Mammary epithelial cell (primary cell): ENCODE results near the gene CHCHD1.
A peak's percentile ranks its signal among the peaks of the same experiment; 100 is the strongest.

Experiments
- CTCF ChIP-seq, 2 donors: IDR thresholded peaks in 1 of 2; conservative IDR thresholded peaks in 1 of 2; 2 replicates each; pipeline ENCODE4 v1.5.1; 2011 to 2012; ENCODE audit warnings: inconsistent platforms in 2 of 2, low read length in 2 of 2, mild to moderate bottlenecking in 2 of 2, control low read depth in 1 of 2, low read depth in 1 of 2; ENCODE audit not compliant: insufficient read depth in 1 of 2; ENCODE audit errors: extremely low read depth in 1 of 2
- EZH2 ChIP-seq: IDR thresholded peaks from 2 replicates; pipeline ENCODE4 v1.6.1; 2012; ENCODE audit warnings: low read length, inconsistent platforms, borderline replicate concordance

- TF ChIP-seq CTCF (conservative IDR thresholded peaks at IDR 0.05 in 1 of 2, IDR thresholded peaks at IDR 0.05 in 1 of 2; ENCODE audit: extremely low read depth in 1 of 2, insufficient read depth in 1 of 2, low read depth in 1 of 2, low read length in 2 of 2) (peak in 1 of 2 donors; percentile 28), EZH2 (no peak)
These were observed 7.2 kb upstream of the CHCHD1 start for GRCh38 chr10:73774637-73775036.
